SK-N-SH treated with all-trans-retinoic acid at 6 μM for 48 hours (cell line): ENCODE results near the gene HRH1.

ENCODE experiments used
- ATAC-seq: fragments of 200-7000 bp; cut with Tn5 transposase; 3 replicates; pipeline ENCODE4 v1.9.1; 2020; ENCODE audit warnings: mild to moderate bottlenecking, moderate library complexity
- ARNTL ChIP-seq: fragments of 450-650 bp; formaldehyde crosslinking; IDR thresholded peaks from 2 replicates; pipeline ENCODE4 v1.5.0; 2020; ENCODE audit warnings: low read depth, mild to moderate bottlenecking, moderate library complexity, borderline replicate concordance
- BACH2 ChIP-seq: fragments of 250-450 bp; sonication (Bioruptor Pico); IDR thresholded peaks from 2 replicates; pipeline ENCODE4 v1.9.0; 2021; ENCODE audit warnings: mild to moderate bottlenecking, borderline replicate concordance
- ESRRG ChIP-seq: fragments of 250-450 bp; sonication (Bioruptor Pico); IDR thresholded peaks from 2 replicates; pipeline ENCODE4 v1.6.1; 2021; ENCODE audit warnings: mild to moderate bottlenecking
- GLIS3 ChIP-seq: fragments of 250-450 bp; sonication (Bioruptor Pico); IDR thresholded peaks from 2 replicates; pipeline ENCODE4 v1.5.0; 2020; ENCODE audit warnings: mild to moderate bottlenecking, moderate library complexity
- ISL1 ChIP-seq: fragments of 250-450 bp; sonication (Bioruptor Pico); IDR thresholded peaks from 2 replicates; pipeline ENCODE4 v2.1.2; 2022; ENCODE audit warnings: mild to moderate bottlenecking, moderate library complexity
- OSR1 ChIP-seq: fragments of 250-450 bp; sonication (Bioruptor Pico); IDR thresholded peaks from 2 replicates; pipeline ENCODE4 v1.8.0; 2022; ENCODE audit warnings: moderate library complexity, mild to moderate bottlenecking, inconsistent platforms
- PATZ1 ChIP-seq: fragments of 250-450 bp; sonication (Bioruptor Pico); IDR thresholded peaks from 2 replicates; pipeline ENCODE4 v1.8.0; 2020; ENCODE audit warnings: mild to moderate bottlenecking, moderate library complexity, borderline replicate concordance
- POU6F1 ChIP-seq: fragments of 250-450 bp; sonication (Bioruptor Pico); IDR thresholded peaks from 2 replicates; pipeline ENCODE4 v1.8.0; 2021; ENCODE audit warnings: low read depth, mild to moderate bottlenecking, moderate library complexity, borderline replicate concordance
- RARB ChIP-seq: fragments of 250-450 bp; sonication (Bioruptor Pico); IDR thresholded peaks from 2 replicates; pipeline ENCODE4 v1.8.0; 2021; ENCODE audit warnings: mild to moderate bottlenecking, moderate library complexity
- SNAI2 ChIP-seq: fragments of 250-450 bp; sonication (Bioruptor Pico); IDR thresholded peaks from 2 replicates; pipeline ENCODE4 v1.5.0; 2020; ENCODE audit warnings: mild to moderate bottlenecking, moderate library complexity
- TCF4 ChIP-seq: fragments of 250-450 bp; sonication (Bioruptor Pico); IDR thresholded peaks from 2 replicates; pipeline ENCODE4 v1.8.0; 2021; ENCODE audit warnings: mild to moderate bottlenecking, moderate library complexity, borderline replicate concordance
- TOX ChIP-seq: fragments of 250-450 bp; sonication (Bioruptor Pico); IDR thresholded peaks from 2 replicates; pipeline ENCODE4 v1.8.0; 2021; ENCODE audit warnings: mild to moderate bottlenecking, moderate library complexity, borderline replicate concordance
- TSHZ2 ChIP-seq: fragments of 250-450 bp; sonication (Bioruptor Pico); IDR thresholded peaks from 2 replicates; pipeline ENCODE4 v1.5.0; 2020; ENCODE audit warnings: mild to moderate bottlenecking, moderate library complexity
- ZC3H10 ChIP-seq: fragments of 250-450 bp; sonication (Bioruptor Pico); IDR thresholded peaks from 2 replicates; pipeline ENCODE4 v1.5.1; 2021; ENCODE audit warnings: mild to moderate bottlenecking, moderate library complexity
- ZFP3 ChIP-seq: fragments of 250-450 bp; sonication (Bioruptor Pico); IDR thresholded peaks from 2 replicates; pipeline ENCODE4 v1.5.0; 2020; ENCODE audit warnings: mild to moderate bottlenecking, moderate library complexity
- ZFP30 ChIP-seq: fragments of 450-650 bp; formaldehyde crosslinking; IDR thresholded peaks from 2 replicates; pipeline ENCODE4 v1.5.0; 2022; ENCODE audit warnings: mild to moderate bottlenecking, moderate library complexity
- ZNF565 ChIP-seq: fragments of 450-650 bp; formaldehyde crosslinking; conservative IDR thresholded peaks from 2 replicates; pipeline ENCODE4 v1.5.0; 2020; ENCODE audit warnings: low read depth, mild to moderate bottlenecking, moderate library complexity
- ZNF70 ChIP-seq: fragments of 450-650 bp; formaldehyde crosslinking; IDR thresholded peaks from 2 replicates; pipeline ENCODE4 v1.5.0; 2020; ENCODE audit warnings: mild to moderate bottlenecking, moderate library complexity
- ZNF8 ChIP-seq: fragments of 450-650 bp; formaldehyde crosslinking; IDR thresholded peaks from 2 replicates; pipeline ENCODE4 v1.5.0; 2020; ENCODE audit warnings: mild to moderate bottlenecking, moderate library complexity
- TF ChIP-seq, protein P1 (sequence below): fragments of 250-450 bp; sonication (Bioruptor Pico); IDR thresholded peaks from 2 replicates; pipeline ENCODE4 v1.5.1; 2021; ENCODE audit warnings: mild to moderate bottlenecking, moderate library complexity
- TF ChIP-seq, protein P2 (sequence below): fragments of 250-450 bp; sonication (Bioruptor Pico); IDR thresholded peaks from 2 replicates; pipeline ENCODE4 v1.5.1; 2020; ENCODE audit warnings: low read depth, mild to moderate bottlenecking, moderate library complexity

Gene HRH1

GRCh38 chr3:11168881-11169805, 14.8 kb downstream of the HRH1 start:
- ATAC-seq = peak; percentile 65
- no peak for TF ChIP-seq BACH2 (CRISPR knock-in tag)
- TF ChIP-seq ESRRG = no peak
- no peak for TF ChIP-seq ARNTL (CRISPR knock-in tag)
- TF ChIP-seq ISL1 (CRISPR knock-in tag) = no peak
- no peak for TF ChIP-seq TSHZ2 (CRISPR knock-in tag)
- TF ChIP-seq, protein P1, sequence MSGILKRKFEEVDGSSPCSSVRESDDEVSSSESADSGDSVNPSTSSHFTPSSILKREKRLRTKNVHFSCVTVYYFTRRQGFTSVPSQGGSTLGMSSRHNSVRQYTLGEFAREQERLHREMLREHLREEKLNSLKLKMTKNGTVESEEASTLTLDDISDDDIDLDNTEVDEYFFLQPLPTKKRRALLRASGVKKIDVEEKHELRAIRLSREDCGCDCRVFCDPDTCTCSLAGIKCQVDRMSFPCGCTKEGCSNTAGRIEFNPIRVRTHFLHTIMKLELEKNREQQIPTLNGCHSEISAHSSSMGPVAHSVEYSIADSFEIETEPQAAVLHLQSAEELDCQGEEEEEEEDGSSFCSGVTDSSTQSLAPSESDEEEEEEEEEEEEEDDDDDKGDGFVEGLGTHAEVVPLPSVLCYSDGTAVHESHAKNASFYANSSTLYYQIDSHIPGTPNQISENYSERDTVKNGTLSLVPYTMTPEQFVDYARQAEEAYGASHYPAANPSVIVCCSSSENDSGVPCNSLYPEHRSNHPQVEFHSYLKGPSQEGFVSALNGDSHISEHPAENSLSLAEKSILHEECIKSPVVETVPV = no peak
- TF ChIP-seq ZFP30 (CRISPR knock-in tag) = no peak
- no peak for TF ChIP-seq TOX (CRISPR knock-in tag)
- no peak for TF ChIP-seq PATZ1 (CRISPR knock-in tag)
- no peak for TF ChIP-seq OSR1 (CRISPR knock-in tag)
- no peak for TF ChIP-seq ZNF70 (CRISPR knock-in tag)
- TF ChIP-seq ZC3H10 = no peak
- TF ChIP-seq RARB (CRISPR knock-in tag) = no peak
- TF ChIP-seq TCF4 (CRISPR knock-in tag) = no peak
- TF ChIP-seq POU6F1 (CRISPR knock-in tag) = no peak
- TF ChIP-seq ZFP3 (CRISPR knock-in tag) = no peak
- TF ChIP-seq ZNF8 (CRISPR knock-in tag) = no peak
- no peak for TF ChIP-seq SNAI2 (CRISPR knock-in tag)

GRCh38 chr3:11170052-11170770, 15.9 kb downstream of the HRH1 start:
- TF ChIP-seq TCF4 (CRISPR knock-in tag) (no peak), ZC3H10 (no peak), GLIS3 (CRISPR knock-in tag) (no peak), ZNF565 (CRISPR knock-in tag) (no peak), OSR1 (CRISPR knock-in tag) (no peak), ZNF8 (CRISPR knock-in tag) (no peak)
- TF ChIP-seq, protein P1 = no peak
- TF ChIP-seq, protein P2, sequence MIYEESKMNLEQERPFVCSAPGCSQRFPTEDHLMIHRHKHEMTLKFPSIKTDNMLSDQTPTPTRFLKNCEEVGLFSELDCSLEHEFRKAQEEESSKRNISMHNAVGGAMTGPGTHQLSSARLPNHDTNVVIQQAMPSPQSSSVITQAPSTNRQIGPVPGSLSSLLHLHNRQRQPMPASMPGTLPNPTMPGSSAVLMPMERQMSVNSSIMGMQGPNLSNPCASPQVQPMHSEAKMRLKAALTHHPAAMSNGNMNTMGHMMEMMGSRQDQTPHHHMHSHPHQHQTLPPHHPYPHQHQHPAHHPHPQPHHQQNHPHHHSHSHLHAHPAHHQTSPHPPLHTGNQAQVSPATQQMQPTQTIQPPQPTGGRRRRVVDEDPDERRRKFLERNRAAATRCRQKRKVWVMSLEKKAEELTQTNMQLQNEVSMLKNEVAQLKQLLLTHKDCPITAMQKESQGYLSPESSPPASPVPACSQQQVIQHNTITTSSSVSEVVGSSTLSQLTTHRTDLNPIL (CRISPR knock-in tag) = no peak
- peak; percentile 10 for ATAC-seq
